Glomerular visceral epithelial cell (primary cell): ENCODE data around the gene EHMT2.
"Not testable (repeated sequence)": the region's sequence is repeated elsewhere in the genome, so short reads cannot be mapped to it uniquely, and the experiment has no call there.

Source experiments
- DNase-seq: peaks from one replicate; pipeline ENCODE4 v3.0.0-alpha.2; 2016; ENCODE audit errors: extremely low spot score

Gene EHMT2

DNA sequence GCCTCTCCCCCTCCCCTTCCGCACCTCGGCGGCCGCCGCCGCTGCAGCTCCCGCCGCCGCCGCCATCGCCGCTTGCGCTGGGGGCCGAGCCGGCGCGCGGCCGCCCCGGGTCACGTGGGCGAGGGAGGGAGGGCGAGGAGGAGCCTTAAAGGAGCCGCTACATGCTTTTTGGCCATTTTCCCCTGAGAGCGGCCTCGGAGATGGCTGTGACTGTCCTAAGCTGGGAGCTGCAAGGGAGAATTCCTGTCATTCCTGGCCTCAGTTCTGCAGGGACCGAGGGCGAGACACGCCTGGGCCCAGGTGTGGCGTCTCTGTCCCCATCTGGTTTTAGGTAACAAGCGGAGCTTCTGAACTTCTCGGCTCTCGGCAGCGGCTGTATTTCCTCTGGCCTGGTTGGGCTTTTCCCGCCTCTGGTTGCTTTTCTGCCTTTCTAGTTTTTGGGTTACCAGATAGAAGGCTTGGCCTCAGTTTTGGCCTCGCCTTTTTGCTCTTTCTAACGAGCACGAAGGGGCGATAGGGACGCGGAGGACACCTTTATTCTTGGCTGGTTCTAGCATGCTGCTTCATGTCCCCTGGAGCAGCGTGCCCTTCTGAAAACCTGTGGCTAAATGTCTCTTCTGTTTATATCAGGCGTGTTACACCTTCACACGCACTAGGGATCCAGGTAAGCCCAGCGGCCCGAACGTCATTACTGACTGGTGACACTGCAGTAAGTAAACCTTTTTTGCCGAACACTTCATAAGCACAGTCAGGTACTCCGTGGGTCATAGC lies at the start of gene EHMT2:
Gene EHMT2, minus strand, starts transcription at position 87 of the 771 bp plus-strand sequence. Its CDS starts 21 bp downstream, at position 66.
- DNase-seq, result peak; percentile 84

- DNase-seq, result no peak
Measured at GRCh38 chr6:31947070-31947675, 49.7 kb upstream of the EHMT2 start.

GRCh38 chr6:31946370-31946885 lies 48.9 kb upstream of the EHMT2 start:
- DNase-seq, result no peak

GRCh38 chr6:31945507-31946369 lies 48.2 kb upstream of the EHMT2 start, which contains the start of gene CFB:
TSS of gene CFB (plus strand) at chr6:31946095. CDS start at chr6:31946222, 127 bp downstream.
- DNase-seq, result peak; percentile 91

DNA sequence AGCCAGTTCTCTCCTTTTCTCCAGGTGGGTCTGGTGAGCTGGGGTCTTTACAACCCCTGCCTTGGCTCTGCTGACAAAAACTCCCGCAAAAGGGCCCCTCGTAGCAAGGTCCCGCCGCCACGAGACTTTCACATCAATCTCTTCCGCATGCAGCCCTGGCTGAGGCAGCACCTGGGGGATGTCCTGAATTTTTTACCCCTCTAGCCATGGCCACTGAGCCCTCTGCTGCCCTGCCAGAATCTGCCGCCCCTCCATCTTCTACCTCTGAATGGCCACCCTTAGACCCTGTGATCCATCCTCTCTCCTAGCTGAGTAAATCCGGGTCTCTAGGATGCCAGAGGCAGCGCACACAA lies 47.6 kb upstream of the EHMT2 start:
- no peak for DNase-seq

- no peak for DNase-seq
Measured at GRCh38 chr6:31943742-31944141, 46.2 kb upstream of the EHMT2 start.

GRCh38 chr6:31940256-31940664 lies 42.8 kb upstream of the EHMT2 start:
- DNase-seq, result peak; percentile 56

GRCh38 chr6:31935823-31936222 lies 38.3 kb upstream of the EHMT2 start:
- no peak for DNase-seq

- DNase-seq, result no peak
Measured at GRCh38 chr6:31935021-31935420, 37.5 kb upstream of the EHMT2 start.

DNA sequence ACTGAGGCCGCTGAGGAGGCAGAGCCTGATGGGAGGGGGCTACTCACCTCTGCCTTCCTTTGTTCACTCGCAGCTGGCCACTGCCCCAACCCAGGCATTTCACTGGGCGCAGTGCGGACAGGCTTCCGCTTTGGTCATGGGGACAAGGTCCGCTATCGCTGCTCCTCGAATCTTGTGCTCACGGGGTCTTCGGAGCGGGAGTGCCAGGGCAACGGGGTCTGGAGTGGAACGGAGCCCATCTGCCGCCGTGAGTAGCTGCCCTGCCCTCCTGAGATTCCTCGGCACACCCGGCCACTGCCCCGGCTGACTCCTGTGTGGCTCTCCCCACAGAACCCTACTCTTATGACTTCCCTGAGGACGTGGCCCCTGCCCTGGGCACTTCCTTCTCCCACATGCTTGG lies 36.0 kb upstream of the EHMT2 start:
- no peak for DNase-seq

DNA sequence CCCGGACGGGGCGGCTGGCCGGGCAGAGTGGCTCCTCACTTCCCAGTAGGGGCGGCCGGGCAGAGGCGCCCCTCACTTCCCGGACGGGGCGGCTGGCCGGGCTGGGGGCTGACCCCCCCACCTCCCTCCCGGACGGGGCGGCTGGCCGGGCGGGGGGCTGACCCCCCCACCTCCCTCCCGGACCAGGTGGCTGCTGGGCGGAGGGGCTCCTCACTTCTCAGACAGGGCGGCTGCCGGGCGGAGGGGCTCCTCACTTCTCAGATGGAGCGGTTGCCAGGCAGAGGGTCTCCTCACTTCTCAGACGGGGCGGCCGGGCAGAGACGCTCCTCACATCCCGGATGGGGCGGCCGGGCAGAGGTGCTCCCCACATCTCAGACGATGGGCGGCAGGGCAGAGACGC lies 34.6 kb upstream of the EHMT2 start:
- not testable (repeated sequence) for DNase-seq

DNA sequence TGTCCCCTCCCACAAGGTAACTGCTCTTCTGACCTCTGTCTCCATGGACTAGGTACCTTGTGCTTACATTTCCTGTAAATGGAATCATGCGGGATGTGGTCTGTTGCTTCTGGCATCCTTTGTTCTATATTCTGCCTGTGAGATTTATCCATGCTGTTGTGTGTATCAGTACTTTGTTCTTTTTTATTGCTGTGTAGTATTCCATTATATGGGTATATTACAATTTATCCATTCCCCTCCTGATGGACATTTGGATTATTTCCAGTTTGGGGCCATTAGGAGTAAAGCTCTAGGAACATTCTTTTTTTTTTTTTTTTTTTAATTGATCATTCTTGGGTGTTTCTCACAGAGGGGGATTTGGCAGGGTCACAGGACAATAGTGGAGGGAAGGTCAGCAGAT lies 33.5 kb upstream of the EHMT2 start:
- no peak for DNase-seq

DNA sequence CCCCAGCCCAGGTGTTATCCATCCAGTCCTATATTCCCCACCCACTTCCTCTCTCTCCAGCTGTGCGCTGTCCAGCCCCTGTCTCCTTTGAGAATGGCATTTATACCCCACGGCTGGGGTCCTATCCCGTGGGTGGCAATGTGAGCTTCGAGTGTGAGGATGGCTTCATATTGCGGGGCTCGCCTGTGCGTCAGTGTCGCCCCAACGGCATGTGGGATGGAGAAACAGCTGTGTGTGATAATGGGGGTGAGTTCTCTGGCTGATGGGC lies 31.1 kb upstream of the EHMT2 start:
- DNase-seq, result no peak

GRCh38 chr6:31927863-31928671 lies 30.6 kb upstream of the EHMT2 start:
- DNase-seq, result no peak

DNA sequence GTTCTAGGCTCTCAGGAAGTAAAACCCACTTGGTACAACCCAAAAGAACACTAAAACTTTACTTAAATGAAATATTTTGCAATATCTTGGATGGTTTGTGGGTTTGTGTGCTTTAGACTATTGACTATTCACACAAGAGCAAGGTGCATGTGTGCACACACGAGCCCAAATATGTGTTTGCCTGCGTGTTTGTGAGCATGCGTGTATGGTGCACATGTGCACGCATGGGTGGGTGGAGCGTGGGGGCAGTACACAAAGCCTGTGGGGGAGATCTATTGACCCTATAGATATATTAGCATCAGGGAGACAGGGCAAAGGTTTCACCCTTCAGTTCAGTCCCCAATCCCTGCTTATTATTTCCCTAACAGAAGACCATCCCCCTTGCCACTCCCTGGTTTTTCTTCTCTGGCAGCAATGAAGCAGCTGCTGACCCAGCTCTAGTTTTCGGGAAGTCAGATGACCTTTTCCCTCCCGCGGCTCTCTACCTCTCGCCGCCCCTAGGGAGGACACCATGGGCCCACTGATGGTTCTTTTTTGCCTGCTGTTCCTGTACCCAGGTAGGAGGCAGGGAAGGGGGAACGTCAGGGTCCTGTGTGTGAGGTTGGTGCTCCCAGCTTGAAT lies 29.9 kb upstream of the EHMT2 start, which contains the start of gene C2:
Gene C2, plus strand, starts transcription at position 476 of the 621 bp plus-strand sequence. Its CDS starts 36 bp downstream, at position 512.
- no peak for DNase-seq

GRCh38 chr6:31922942-31923341 lies 25.4 kb upstream of the EHMT2 start:
- DNase-seq, result no peak

DNA sequence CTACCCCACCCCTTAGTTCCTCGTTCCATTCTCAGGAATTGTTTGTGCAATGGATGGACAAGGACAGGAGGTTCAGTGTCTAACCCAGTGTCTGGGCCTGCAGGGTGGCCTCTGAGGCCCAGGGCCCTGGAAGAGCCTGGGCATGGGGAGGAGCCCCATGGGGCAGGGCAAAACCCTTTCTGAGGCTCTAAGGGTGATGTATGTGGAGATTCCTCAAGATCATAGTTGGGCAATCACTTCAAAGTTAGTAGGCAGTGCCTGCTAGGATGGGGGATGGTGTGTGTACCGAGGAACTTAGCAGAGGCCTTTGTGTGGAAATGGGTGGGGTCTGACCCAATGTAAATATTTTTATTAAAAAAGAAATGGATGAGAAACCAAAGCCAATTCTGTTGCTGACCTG lies 23.3 kb upstream of the EHMT2 start:
- no peak for DNase-seq

DNA sequence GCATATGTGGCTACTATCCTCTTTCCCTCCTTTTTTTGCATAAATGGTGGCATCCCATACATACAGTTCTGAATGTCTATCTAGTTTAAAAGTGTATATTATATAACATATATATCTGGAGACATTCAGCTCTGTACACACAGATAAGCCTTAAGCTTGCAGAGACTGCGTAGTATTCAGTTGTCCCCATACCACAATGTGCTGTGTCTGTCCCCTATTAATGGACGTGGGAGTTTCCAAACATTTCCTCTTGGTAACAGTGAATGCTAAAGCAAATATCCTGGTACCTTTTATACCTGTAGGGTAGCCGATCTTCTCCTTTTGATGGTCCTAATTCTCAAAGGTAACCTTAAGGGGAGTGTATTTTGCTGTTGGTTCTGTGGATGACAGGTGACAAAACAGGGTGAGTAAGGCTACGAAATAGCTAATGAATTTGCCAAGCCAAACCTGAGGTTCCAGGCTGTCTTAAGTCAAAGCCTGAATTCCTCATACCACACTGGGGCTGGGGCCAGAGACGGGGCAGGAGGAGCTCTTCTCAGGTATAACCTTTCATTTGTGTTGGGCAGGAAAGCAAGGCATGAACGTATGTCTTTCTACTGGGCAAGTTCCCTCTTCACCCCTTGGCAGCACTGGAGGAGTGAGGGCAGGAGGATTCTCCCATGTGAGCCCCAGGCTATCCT lies 22.3 kb upstream of the EHMT2 start:
- no peak for DNase-seq

GRCh38 chr6:31918069-31918720 lies 20.7 kb upstream of the EHMT2 start:
- no peak for DNase-seq

- DNase-seq, result no peak
Measured at GRCh38 chr6:31915756-31916155, 18.3 kb upstream of the EHMT2 start.
